Measurements from ENCODE around the gene PRDM12.

The PRDM12 gene

GRCh38 chr9:130715270-130715669 lies 50.9 kb downstream of the PRDM12 start:
- no peak for DNase-seq (ENCODE audit: low read depth)
- H3K4me3 ChIP-seq (ENCODE audit: low read depth, low read length), result peak overlapping the region; percentile 81; the same call in 1 of the 2 replicates
- TF ChIP-seq CTCF (IDR thresholded peaks at IDR 0.05; ENCODE audit: low read depth, low read length, missing control alignments), result no peak

- no peak for DNase-seq (ENCODE audit: low read depth)
- no peak overlapping the region for H3K4me3 ChIP-seq (ENCODE audit: low read depth, low read length)
- no peak for TF ChIP-seq CTCF (IDR thresholded peaks at IDR 0.05; ENCODE audit: low read depth, low read length, missing control alignments)
These were observed 54.2 kb downstream of the PRDM12 start for GRCh38 chr9:130718562-130718961.

GRCh38 chr9:130720762-130721161 lies 56.4 kb downstream of the PRDM12 start:
- H3K4me3 ChIP-seq (ENCODE audit: low read depth, low read length), result no peak overlapping the region
- TF ChIP-seq CTCF (IDR thresholded peaks at IDR 0.05; ENCODE audit: low read depth, low read length, missing control alignments), result no peak
- no peak for DNase-seq (ENCODE audit: low read depth)

GRCh38 chr9:130728721-130729120 lies 64.3 kb downstream of the PRDM12 start:
- H3K4me3 ChIP-seq (ENCODE audit: low read depth, low read length), result no peak overlapping the region
- no peak for DNase-seq (ENCODE audit: low read depth)
- TF ChIP-seq CTCF (IDR thresholded peaks at IDR 0.05; ENCODE audit: low read depth, low read length, missing control alignments), result no peak

- no peak for TF ChIP-seq CTCF (IDR thresholded peaks at IDR 0.05; ENCODE audit: low read depth, low read length, missing control alignments)
- H3K4me3 ChIP-seq (ENCODE audit: low read depth, low read length), result no peak overlapping the region
- DNase-seq (ENCODE audit: low read depth), result no peak
These were observed 64.8 kb downstream of the PRDM12 start for GRCh38 chr9:130729145-130729544.

GRCh38 chr9:130731355-130731754 lies 67.0 kb downstream of the PRDM12 start:
- TF ChIP-seq CTCF (IDR thresholded peaks at IDR 0.05; ENCODE audit: low read depth, low read length, missing control alignments), result no peak
- no peak for DNase-seq (ENCODE audit: low read depth)
- H3K4me3 ChIP-seq (ENCODE audit: low read depth, low read length), result no peak overlapping the region

GRCh38 chr9:130732136-130732535 lies 67.7 kb downstream of the PRDM12 start:
- no peak overlapping the region for H3K4me3 ChIP-seq (ENCODE audit: low read depth, low read length)
- no peak for DNase-seq (ENCODE audit: low read depth)
- no peak for TF ChIP-seq CTCF (IDR thresholded peaks at IDR 0.05; ENCODE audit: low read depth, low read length, missing control alignments)
